AML-193 (cell line): ENCODE measurements around the gene LRP6.

Experiments
- DNase-seq, 2 experiments: peaks; one replicate each; lab custom pipeline; 2025; lab: John Stamatoyannopoulos, UW

LRP6 gene

GRCh38 chr12:12214635-12215131, 52.2 kb downstream of the LRP6 start:
- no peak for DNase-seq

DNA sequence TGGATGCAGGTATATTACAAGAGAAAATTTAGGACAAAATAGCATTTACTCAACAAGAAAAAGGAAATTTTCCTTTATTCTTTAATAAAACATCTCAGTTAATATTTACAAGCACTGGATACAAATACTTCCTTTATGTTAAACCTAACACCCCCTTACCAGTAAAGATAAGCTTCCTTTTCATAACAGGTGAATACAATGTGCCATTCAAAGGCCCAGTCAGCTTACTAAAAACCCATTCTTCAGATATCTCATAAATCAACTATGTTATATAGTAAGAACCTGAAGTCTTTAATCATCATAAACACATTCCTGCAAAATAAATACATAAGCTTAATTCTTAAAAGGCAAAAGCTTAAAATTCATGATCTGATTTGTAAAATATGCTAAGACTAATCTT, 52.6 kb downstream of the LRP6 start:
- no peak for DNase-seq

- DNase-seq: no peak
These were observed 54.1 kb downstream of the LRP6 start for GRCh38 chr12:12212769-12213168.

DNA sequence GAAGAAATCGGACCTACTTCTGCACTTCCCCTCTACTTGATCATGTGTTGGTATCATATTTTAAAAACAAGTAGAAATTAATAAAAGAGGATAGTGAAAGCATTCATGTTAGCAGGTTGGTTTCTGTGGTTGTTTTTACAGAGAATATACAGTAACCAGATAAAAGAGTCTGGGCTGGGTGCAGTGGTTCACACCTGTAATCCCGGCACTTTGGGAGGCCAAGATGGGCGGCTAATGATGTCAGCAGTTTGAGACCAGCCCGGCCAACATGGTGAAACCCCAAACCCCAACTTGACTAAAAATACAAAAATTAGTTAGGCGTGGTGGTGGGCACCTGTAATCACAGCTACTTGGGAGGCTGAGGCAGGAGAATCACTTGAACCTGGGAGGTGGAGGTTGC, 55.9 kb downstream of the LRP6 start:
- no peak for DNase-seq

DNA sequence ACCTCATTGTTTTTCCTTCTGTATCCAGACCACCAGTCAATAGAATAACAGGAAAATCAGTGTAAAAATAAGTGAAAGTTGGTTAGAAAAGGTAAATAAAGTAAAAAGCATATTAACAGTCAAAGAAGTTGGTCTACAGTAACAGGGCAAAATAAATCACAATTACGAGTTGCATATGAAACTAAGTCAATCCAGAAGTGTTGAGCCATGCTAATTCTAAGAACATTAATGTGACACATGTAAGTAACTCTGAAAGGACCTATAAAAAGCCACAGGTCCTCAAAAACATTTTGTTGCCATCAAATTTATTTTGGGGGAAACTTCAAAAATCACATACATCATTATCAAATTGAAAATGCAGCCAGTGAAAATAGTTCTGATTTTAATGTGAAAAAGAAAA, 56.4 kb downstream of the LRP6 start:
- DNase-seq: no peak

- DNase-seq: no peak
These were observed 57.2 kb downstream of the LRP6 start for GRCh38 chr12:12209675-12210074.

- DNase-seq: no peak
These were observed 57.8 kb downstream of the LRP6 start for GRCh38 chr12:12209043-12209442.

DNA sequence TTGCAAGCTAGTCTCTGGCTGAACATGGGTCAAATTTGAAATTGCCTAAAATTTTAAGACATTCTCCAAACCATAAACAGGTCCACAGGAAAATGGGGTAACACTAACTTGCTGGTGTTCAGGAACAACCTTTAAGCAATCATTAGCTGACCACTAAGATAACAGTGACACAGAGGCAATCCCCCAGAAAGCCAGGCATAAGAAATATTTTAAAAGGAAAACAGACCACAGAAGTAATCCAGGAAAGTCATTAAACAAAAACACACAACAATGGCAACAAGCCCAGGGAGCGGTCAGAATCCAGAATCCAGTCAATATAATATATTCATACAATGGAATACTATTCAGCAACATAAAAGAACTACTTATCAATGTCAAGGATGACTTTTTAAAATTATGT, 59.1 kb downstream of the LRP6 start:
- DNase-seq: no peak

DNA sequence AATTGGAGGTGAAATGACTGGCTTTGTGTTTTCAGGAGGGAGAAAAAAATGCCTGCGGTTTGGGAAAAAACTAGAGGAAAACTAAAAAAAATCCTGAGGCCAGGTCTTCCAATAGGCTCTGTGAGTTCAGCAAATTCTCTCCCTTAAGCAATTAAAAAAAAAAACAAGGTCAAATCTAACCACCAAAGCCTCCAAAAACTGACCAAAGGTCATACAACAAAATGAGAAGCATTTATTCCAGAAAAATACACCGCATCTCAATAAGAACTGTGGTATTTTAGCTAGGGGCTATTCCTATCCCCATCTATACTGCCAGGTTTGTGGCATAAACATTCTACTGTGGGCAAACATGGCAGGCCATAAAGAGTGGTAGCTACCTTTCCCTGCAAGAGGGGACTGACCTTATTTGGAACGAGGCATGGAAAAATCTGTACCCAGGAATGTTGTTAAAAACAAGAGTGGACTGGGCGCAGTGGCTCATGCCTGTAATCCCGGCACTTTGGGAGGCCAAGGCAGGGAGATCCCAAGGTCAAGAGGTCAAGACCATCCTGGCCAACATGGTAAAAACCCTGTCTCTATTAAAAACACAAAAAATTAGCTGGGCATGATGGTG, 60.0 kb downstream of the LRP6 start:
- no peak for DNase-seq

GRCh38 chr12:12202747-12203146, 64.1 kb downstream of the LRP6 start:
- no peak for DNase-seq

DNA sequence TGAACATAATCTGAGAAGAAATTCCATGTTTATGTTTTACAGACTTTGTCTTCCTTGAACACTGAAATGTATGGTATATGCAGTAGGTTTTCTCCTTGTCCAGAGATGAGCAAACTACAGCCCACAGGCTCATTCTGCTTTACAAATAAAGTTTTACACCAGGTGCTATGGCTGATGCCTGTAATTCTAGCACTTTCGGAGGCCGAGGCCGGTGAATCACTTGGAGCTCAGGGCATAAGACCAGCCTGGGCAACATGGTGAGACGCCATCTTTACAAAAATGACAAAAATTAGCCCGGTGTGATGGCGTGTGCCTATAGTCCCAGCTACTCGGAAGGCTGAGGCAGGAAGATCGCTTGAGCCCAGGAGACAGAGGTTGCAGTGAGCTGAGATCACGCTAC, 64.7 kb downstream of the LRP6 start:
- DNase-seq: no peak

DNA sequence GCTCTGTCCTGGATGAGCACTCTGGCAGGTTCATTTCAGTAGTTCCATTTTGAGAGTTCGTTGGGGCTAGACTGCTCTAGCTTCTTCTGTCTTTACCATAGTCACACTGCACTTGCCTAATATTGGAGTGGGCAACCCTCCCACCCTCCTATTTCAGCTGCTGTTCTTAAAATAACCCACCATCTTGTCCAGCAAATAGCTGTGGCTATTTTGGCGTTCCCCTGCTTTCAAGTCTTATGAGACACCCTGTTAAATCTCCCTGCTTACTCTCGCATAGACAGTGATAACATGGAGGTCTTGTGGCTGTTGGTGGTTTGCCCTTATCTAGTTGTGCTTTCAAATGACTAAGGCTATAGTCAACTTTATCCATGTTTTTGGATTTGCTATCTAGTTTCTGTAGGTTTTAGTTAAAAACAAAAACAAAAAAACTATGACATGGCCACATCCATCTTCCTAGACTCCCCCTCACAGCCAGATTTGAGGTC, 65.5 kb downstream of the LRP6 start:
- DNase-seq: no peak

GRCh38 chr12:12200363-12200762, 66.5 kb downstream of the LRP6 start:
- DNase-seq: no peak

GRCh38 chr12:12198124-12198523, 68.7 kb downstream of the LRP6 start:
- DNase-seq: no peak

DNA sequence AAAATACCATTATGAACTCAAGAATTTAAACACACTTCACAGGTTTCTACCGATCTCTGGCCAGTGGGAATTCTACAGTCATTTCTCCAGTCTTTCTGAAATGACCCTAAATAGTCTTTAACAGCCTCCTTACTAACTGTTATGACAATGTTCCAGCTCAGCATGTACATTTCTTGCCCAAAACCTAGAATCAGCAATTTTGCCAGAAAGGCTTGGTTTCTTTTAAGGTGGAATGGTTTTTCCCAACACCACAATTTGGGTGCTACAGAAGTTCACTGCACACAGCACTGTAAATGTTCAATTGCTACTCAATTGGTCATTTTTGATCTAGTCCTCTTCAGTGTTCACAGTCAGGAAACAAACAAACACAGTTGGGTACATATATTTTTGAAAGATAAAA, 69.7 kb downstream of the LRP6 start:
- no peak for DNase-seq

DNA sequence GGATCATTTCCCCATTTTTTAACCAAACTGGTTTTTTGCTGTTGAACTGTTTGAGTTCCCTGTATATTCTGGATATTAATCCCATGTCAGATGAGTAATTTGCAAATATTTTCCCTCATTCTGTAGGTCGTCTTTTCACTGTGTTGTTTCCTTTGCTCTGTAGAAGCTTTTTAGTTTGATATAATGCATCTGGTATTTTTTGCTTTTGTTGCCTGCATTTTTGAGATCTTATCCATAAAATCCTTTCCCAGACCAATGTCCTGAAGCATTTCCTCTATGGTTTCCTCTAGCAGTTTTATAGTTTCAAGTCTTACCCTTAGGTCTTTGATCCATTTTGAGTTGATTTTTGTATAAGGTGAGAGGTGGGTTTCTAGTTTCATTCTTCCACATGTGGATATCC, 71.3 kb downstream of the LRP6 start:
- DNase-seq: no peak

DNA sequence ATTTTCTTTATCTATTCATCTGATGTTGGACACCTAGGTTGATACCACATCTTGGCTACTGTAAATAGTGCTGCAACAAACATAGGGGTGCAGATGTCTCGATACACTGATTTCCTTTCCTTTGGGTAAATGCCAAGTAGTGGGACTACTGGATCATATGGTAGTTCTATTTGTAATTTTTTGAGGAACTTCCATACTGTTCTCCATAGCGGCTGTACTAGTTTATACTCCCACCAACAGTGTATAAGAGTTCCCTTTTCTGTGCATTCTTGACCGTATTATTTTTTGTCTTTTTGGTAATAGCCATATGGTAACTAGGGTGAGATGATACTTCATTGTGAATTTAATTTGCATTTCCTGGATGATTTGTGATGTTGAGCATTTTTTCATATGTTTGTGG, 71.8 kb downstream of the LRP6 start:
- DNase-seq: no peak

GRCh38 chr12:12194206-12194605, 72.6 kb downstream of the LRP6 start:
- DNase-seq: no peak

DNA sequence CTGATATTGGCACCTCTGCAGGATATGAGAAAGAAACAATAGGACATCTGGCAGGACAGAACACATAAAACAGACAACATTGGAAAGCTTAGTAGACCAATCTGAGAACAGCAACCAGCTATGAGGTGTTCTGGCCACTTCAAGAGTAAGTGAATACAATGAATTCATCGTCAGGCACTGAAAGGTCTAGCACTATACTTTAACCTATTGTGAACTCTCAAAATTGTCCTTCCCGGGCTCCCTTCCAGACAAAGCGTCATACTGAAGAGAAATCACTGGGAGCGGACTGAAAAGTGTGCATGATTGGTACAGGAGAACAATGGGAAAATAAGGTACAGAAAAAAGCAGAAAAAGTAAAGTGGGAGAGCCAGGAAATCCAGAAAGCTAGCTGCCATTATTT, 75.8 kb downstream of the LRP6 start:
- no peak for DNase-seq

DNA sequence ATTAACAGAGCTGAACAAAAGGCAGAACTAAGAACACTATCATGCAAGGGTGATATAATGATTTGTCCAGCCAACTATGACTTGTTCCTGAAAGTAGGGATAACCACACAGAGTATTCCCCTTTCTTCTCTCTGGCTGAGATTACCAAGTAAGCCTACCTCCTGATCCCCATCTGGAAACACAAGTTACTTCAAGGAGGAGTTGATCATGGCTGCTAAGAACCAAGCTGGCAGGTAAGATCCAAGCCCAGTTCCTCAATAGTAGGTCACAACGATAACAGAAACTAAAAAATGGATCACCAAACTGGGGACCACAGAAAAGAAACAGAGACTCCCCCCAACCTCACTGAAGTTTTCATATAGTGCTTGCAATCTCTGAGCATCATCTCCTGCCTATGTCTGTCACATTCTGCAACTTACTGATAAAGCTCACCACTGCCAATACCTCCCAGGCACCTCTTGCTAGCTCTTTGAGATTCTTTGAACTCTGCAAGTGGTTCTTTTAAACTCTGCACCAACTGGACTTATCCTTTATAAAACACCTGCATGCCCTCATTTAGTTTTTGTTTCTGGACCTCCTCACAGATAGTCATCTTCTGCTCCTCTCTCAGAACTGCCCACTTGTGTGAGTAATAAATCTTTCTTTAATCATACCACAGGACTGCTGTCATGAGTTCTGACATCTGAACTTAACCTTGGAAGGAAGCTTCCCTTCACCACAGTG, 76.6 kb downstream of the LRP6 start:
- no peak for DNase-seq

DNA sequence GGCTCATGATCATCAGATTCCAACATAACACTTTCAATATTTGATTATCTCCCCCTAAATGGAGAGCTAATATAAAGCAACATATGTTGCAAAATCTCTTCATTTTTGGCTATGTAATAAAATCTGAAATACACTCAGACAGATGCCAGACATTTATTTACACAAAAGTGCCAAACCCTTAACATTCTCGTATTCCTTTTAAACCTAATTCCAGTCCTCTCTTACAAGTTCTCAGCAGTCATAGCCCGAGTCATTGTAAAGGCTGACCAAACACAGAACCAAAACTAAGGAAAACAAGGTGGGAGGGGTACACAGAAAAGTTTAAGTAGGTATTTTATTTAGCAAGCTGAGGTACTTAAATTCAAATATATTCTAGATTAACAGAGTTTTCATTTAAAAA, 81.4 kb downstream of the LRP6 start:
- DNase-seq: no peak

DNA sequence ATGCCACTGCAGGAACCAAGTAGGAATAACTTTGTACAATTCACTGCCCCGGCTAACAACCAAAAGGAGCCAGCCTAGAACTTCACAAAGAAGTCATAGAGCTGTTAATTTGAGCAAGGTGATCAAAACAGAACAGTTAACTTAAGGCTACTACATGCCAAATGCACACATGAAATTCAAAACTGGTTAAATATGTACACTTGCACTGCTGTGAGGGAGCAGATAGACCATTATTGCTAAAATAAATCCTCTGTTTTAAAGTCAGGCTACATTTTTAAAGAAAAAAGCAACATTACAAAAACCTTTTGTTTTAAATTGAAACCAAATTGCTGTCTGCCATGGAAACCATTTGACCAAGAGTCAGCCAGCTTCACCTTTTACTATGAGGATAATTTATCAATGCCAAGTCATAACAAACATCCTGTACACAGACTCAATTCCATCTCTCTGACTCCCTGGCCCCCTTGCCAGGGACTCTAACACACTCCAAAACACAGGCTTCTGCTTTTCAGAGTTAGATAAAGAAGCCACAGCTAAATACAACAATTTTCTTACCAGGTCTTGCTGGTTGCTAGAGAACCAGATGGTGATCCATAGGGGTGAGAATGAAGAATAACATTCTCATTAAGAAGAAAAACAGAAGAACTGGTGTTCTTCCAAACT, 84.0 kb downstream of the LRP6 start:
- DNase-seq: no peak

- DNase-seq: no peak
These were observed 85.3 kb downstream of the LRP6 start for GRCh38 chr12:12181511-12181910.
